MM.1S (cell line): ENCODE data around the gene USO1.

Source experiments
- DNase-seq: peaks from one replicate; pipeline ENCODE4 v3.0.0-alpha.2; 2015
- H2AFZ ChIP-seq: fragments of 300-600 bp; sonication (generic); 2 replicates; pipeline ENCODE4 v1.6.0; 2016; ENCODE audit warnings: antibody characterized with exemption, low read length
- H3F3A ChIP-seq: fragments of 300-600 bp; sonication (generic); 2 replicates; pipeline ENCODE4 v1.6.1; 2016; ENCODE audit warnings: mild to moderate bottlenecking, antibody characterized with exemption, low read length, moderate library complexity, mixed read lengths; ENCODE audit not compliant: insufficient read depth
- H3K27ac ChIP-seq: fragments of 300-600 bp; sonication (generic); 2 replicates; pipeline ENCODE4 v1.5.1; 2016; ENCODE audit warnings: mild to moderate bottlenecking, low read length
- H3K27me3 ChIP-seq: fragments of 300-600 bp; sonication (generic); replicated peaks from 2 replicates; pipeline ENCODE4 v1.6.0; 2016; ENCODE audit warnings: low read length; ENCODE audit not compliant: insufficient read depth
- H3K36me3 ChIP-seq: fragments of 300-600 bp; sonication (generic); replicated peaks from 2 replicates; pipeline ENCODE4 v1.6.1; 2016; ENCODE audit warnings: mild to moderate bottlenecking, low read length, mixed read lengths; ENCODE audit not compliant: insufficient read depth
- H3K4me1 ChIP-seq: fragments of 300-600 bp; sonication (generic); 2 replicates; pipeline ENCODE4 v1.6.1; 2016; ENCODE audit warnings: low read length, mixed read lengths
- H3K4me2 ChIP-seq: fragments of 300-600 bp; sonication (generic); 2 replicates; pipeline ENCODE4 v1.6.0; 2016; ENCODE audit warnings: low read depth, low read length
- H3K4me3 ChIP-seq: fragments of 300-600 bp; sonication (generic); 2 replicates; pipeline ENCODE4 v1.5.1; 2016; ENCODE audit warnings: low read length, mixed read lengths
- H3K79me2 ChIP-seq: fragments of 300-600 bp; sonication (generic); 2 replicates; pipeline ENCODE4 v1.6.1; 2016; ENCODE audit warnings: mixed run types, low read length, mixed read lengths
- H3K9ac ChIP-seq: fragments of 300-600 bp; sonication (generic); 2 replicates; pipeline ENCODE4 v1.6.1; 2016; ENCODE audit warnings: low read length, mixed read lengths
- H3K9me2 ChIP-seq: fragments of 300-600 bp; sonication (generic); replicated peaks from 2 replicates; pipeline ENCODE4 v1.6.1; 2016; ENCODE audit warnings: mild to moderate bottlenecking, low read length, mixed read lengths; ENCODE audit not compliant: insufficient read depth
- H3K9me3 ChIP-seq: fragments of 300-600 bp; sonication (generic); replicated peaks from 2 replicates; pipeline ENCODE4 v1.6.1; 2016; ENCODE audit warnings: mild to moderate bottlenecking, low read length, mixed read lengths; ENCODE audit not compliant: insufficient read depth
- H4K20me1 ChIP-seq: fragments of 300-600 bp; sonication (generic); 2 replicates; pipeline ENCODE4 v1.6.1; 2016; ENCODE audit warnings: mild to moderate bottlenecking, low read length, moderate library complexity, mixed read lengths; ENCODE audit not compliant: insufficient read depth
- EZH2 ChIP-seq: fragments of 300-600 bp; sonication (generic); optimal IDR thresholded peaks from 2 replicates; pipeline ENCODE3; 2017; ENCODE audit warnings: low read depth, mild to moderate bottlenecking, antibody characterized with exemption, low read length, mixed read lengths
- EZH2phosphoT487 ChIP-seq: fragments of 300-600 bp; sonication (generic); IDR thresholded peaks from 2 replicates; pipeline ENCODE4 v1.6.1; 2018; ENCODE audit warnings: antibody characterized with exemption, low read length
- TF ChIP-seq, protein P1 (sequence below): fragments of 300-600 bp; sonication (generic); IDR thresholded peaks from 2 replicates; pipeline ENCODE4 v1.5.1; 2016; ENCODE audit warnings: antibody characterized with exemption, low read length, mixed read lengths

The USO1 gene

GRCh38 chr4:75742451-75742850 is 18.1 kb downstream of the USO1 start:
- no peak overlapping the region for H3K4me3 ChIP-seq
- H4K20me1 ChIP-seq: 0 out of 2 replicates have a peak, but pooled peaks cover 2% of the 10 kb centered on the region
- H3K27ac ChIP-seq: no peak overlapping the region
- H3K36me3 ChIP-seq: no peaks in the 10 kb centered on the region
- no peaks in the 10 kb centered on the region for H3K9me2 ChIP-seq
- no peaks in the 10 kb centered on the region for H3F3A ChIP-seq
- no peaks in the 10 kb centered on the region for H3K4me1 ChIP-seq
- H3K4me2 ChIP-seq: no peak overlapping the region
- no peaks in the 10 kb centered on the region for H3K27me3 ChIP-seq
- peaks cover 60% of the 10 kb centered on the region for H3K79me2 ChIP-seq
- DNase-seq: no peak
- TF ChIP-seq EZH2phosphoT487 (no peak), EZH2 (no peak)
- TF ChIP-seq, protein P1, sequence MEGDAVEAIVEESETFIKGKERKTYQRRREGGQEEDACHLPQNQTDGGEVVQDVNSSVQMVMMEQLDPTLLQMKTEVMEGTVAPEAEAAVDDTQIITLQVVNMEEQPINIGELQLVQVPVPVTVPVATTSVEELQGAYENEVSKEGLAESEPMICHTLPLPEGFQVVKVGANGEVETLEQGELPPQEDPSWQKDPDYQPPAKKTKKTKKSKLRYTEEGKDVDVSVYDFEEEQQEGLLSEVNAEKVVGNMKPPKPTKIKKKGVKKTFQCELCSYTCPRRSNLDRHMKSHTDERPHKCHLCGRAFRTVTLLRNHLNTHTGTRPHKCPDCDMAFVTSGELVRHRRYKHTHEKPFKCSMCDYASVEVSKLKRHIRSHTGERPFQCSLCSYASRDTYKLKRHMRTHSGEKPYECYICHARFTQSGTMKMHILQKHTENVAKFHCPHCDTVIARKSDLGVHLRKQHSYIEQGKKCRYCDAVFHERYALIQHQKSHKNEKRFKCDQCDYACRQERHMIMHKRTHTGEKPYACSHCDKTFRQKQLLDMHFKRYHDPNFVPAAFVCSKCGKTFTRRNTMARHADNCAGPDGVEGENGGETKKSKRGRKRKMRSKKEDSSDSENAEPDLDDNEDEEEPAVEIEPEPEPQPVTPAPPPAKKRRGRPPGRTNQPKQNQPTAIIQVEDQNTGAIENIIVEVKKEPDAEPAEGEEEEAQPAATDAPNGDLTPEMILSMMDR: no peak
- no peak overlapping the region for H2AFZ ChIP-seq
- H3K9ac ChIP-seq: no peak overlapping the region
- no peaks in the 10 kb centered on the region for H3K9me3 ChIP-seq

DNA sequence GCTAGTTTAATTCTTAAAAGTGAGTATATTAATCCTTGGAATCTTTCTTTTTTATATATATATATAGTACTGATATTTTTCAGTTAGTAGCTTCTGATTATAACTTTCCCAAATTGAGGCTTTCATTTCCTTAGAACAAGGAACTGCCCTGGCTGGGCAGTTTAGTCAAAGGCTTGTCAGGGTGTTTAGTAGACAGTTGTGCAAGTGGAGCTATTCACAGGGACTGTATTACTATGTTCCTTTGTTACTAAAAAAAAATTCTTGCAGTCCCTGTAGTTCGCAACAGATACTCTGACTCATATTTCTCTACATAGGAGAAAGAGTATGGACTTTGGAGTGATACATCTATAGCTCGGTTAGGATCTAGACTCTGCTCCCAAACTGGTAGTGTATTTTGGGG is 20.8 kb downstream of the USO1 start:
- no peaks in the 10 kb centered on the region for H3K27me3 ChIP-seq
- no peak overlapping the region for H3K4me3 ChIP-seq
- H2AFZ ChIP-seq: no peak overlapping the region
- H3K79me2 ChIP-seq: peaks cover 53% of the 10 kb centered on the region
- H3K9me3 ChIP-seq: no peaks in the 10 kb centered on the region
- no peaks in the 10 kb centered on the region for H3F3A ChIP-seq
- DNase-seq: no peak
- H3K4me2 ChIP-seq: no peak overlapping the region
- H3K36me3 ChIP-seq: no peaks in the 10 kb centered on the region
- H3K9ac ChIP-seq: no peak overlapping the region
- TF ChIP-seq EZH2 (no peak), EZH2phosphoT487 (no peak)
- TF ChIP-seq, protein P1: no peak
- H4K20me1 ChIP-seq: 0 out of 2 replicates have a peak, but pooled peaks cover 2% of the 10 kb centered on the region
- no peaks in the 10 kb centered on the region for H3K9me2 ChIP-seq
- no peak overlapping the region for H3K27ac ChIP-seq
- no peaks in the 10 kb centered on the region for H3K4me1 ChIP-seq

DNA sequence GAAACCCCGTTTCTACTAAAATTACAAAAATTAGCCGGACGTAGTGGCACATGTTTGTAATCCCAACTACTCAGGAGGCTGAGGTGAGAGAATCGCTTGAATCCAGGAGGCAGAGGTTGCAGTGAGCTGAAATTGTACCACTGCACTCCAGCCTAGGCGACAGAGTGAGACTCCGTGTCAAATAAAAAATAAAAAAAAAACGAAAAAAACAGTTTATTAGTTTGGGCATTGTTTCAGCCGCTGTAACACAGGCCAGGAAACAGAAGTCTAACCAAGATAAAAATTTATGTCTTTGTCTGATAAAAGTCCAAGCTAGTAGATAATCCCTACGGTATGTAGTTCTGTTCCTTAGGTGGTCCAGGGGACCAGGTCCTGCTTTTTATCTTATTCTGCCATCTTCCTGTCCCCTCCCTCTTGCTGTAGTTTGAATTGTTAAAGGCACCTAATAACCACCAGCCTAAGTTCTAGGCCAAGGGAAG is 21.4 kb downstream of the USO1 start:
- H3K4me3 ChIP-seq: no peak overlapping the region
- H3K79me2 ChIP-seq: peaks cover 49% of the 10 kb centered on the region
- H3K9ac ChIP-seq: no peak overlapping the region
- no peak overlapping the region for H3K27ac ChIP-seq
- no peaks in the 10 kb centered on the region for H3K9me2 ChIP-seq
- no peaks in the 10 kb centered on the region for H3F3A ChIP-seq
- no peaks in the 10 kb centered on the region for H3K36me3 ChIP-seq
- no peaks in the 10 kb centered on the region for H3K27me3 ChIP-seq
- no peak for TF ChIP-seq EZH2
- TF ChIP-seq, protein P1: no peak
- TF ChIP-seq EZH2phosphoT487: no peak
- H2AFZ ChIP-seq: no peak overlapping the region
- H3K4me1 ChIP-seq: no peaks in the 10 kb centered on the region
- 0 out of 2 replicates have a peak, but pooled peaks cover 2% of the 10 kb centered on the region for H4K20me1 ChIP-seq
- DNase-seq: no peak
- H3K9me3 ChIP-seq: no peaks in the 10 kb centered on the region
- no peak overlapping the region for H3K4me2 ChIP-seq
